Stimulated activated CD8-positive, alpha-beta memory T cell treated with anti-CD3 and anti-CD28 coated beads, Interleukin-2, amount 100 ng/mL, for 48 hours (primary cell): Measurements from ENCODE around the gene SLC25A5.
"Not testable (repeated sequence)": the region's sequence is repeated elsewhere in the genome, so short reads cannot be mapped to it uniquely, and the experiment has no call there.

Experiments
- DNase-seq, 2 donors: peaks; one replicate each; pipeline ENCODE4 v3.0.0-alpha.2; 2020; ENCODE audit warnings: low read depth in 2 of 2

SLC25A5 gene

GRCh38 chrX:119467842-119468550 is at the start of gene SLC25A5:
Gene SLC25A5, plus strand, starts transcription at chrX:119468444. Its CDS starts 72 bp downstream, at chrX:119468516.
- peak; percentile 68 to 71 for DNase-seq

GRCh38 chrX:119419146-119419545 is 49.1 kb upstream of the SLC25A5 start:
- DNase-seq: no peak

- DNase-seq: no peak
Observed at GRCh38 chrX:119419898-119420297, 48.3 kb upstream of the SLC25A5 start.

GRCh38 chrX:119421016-119421705 is 47.1 kb upstream of the SLC25A5 start:
- no peak for DNase-seq

- no peak for DNase-seq
Observed at GRCh38 chrX:119423631-119424030, 44.6 kb upstream of the SLC25A5 start.

- no peak for DNase-seq
Observed at GRCh38 chrX:119424999-119425398, 43.2 kb upstream of the SLC25A5 start.

GRCh38 chrX:119427024-119427794 is 41.0 kb upstream of the SLC25A5 start:
- no peak for DNase-seq

GRCh38 chrX:119427795-119428185 is 40.5 kb upstream of the SLC25A5 start:
- no peak for DNase-seq

GRCh38 chrX:119429471-119429870 is 38.8 kb upstream of the SLC25A5 start:
- DNase-seq: no peak

GRCh38 chrX:119441295-119441694 is 26.9 kb upstream of the SLC25A5 start:
- DNase-seq: not testable (repeated sequence)

GRCh38 chrX:119442286-119442685 is 26.0 kb upstream of the SLC25A5 start:
- DNase-seq: no peak

GRCh38 chrX:119453202-119453601 is 15.0 kb upstream of the SLC25A5 start:
- no peak for DNase-seq

GRCh38 chrX:119455264-119455663 is 13.0 kb upstream of the SLC25A5 start:
- DNase-seq: no peak

- DNase-seq: no peak
Observed at GRCh38 chrX:119459181-119459580, 9.1 kb upstream of the SLC25A5 start.

GRCh38 chrX:119465555-119465954 is 2.7 kb upstream of the SLC25A5 start:
- no peak for DNase-seq

- DNase-seq: no peak
Observed at GRCh38 chrX:119466970-119467369, 1.3 kb upstream of the SLC25A5 start.

- no peak for DNase-seq
Observed at GRCh38 chrX:119467433-119467832, 811 bp upstream of the SLC25A5 start.

GRCh38 chrX:119468551-119469312 is 488 bp downstream of the SLC25A5 start:
- peak; percentile 82 to 85 for DNase-seq

- DNase-seq: no peak
Observed at GRCh38 chrX:119469313-119469635, 1.0 kb downstream of the SLC25A5 start.

- no peak for DNase-seq
Observed at GRCh38 chrX:119474615-119475388, 6.6 kb downstream of the SLC25A5 start.
